ENCODE measurements around the gene ADGRB3. TPM values are rescaled to one million over a fixed set of nuclear protein-coding genes. Genes with fewer than 3 reads are reported as not detected.
A peak's percentile ranks its signal among the peaks of the same experiment; 100 is the strongest.

ADGRB3 gene
- total and polyA plus RNA-seq, 4 donors = 0.47 to 24.6 (median 1.9) TPM

DNA sequence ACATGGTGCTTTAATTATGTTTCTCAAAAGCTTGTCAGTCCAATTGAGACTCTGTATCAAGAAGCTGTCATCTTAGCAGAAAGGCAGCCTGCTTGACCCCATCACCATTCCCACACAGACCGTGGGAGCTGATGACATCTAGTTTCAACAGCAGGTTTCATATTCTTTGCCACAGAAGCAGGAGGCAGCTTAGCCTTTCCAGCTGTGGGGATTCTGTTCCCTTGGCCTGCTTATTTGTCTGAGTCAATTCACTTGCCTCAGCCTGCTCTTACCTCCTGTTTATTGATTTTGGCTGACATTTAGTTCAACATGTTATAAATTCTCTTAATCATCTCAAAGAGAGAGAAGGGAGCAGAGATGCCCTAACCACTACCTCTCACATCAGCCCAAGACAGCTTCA, 527.7 kb downstream of the ADGRB3 start:
- TF ChIP-seq, protein P1, sequence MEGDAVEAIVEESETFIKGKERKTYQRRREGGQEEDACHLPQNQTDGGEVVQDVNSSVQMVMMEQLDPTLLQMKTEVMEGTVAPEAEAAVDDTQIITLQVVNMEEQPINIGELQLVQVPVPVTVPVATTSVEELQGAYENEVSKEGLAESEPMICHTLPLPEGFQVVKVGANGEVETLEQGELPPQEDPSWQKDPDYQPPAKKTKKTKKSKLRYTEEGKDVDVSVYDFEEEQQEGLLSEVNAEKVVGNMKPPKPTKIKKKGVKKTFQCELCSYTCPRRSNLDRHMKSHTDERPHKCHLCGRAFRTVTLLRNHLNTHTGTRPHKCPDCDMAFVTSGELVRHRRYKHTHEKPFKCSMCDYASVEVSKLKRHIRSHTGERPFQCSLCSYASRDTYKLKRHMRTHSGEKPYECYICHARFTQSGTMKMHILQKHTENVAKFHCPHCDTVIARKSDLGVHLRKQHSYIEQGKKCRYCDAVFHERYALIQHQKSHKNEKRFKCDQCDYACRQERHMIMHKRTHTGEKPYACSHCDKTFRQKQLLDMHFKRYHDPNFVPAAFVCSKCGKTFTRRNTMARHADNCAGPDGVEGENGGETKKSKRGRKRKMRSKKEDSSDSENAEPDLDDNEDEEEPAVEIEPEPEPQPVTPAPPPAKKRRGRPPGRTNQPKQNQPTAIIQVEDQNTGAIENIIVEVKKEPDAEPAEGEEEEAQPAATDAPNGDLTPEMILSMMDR (IDR thresholded peaks at IDR 0.05; ENCODE audit: control extremely low read depth, extremely low read depth) = no peak
- no peak overlapping the region for H3K4me3 ChIP-seq
- H3K9me3 ChIP-seq (ENCODE audit: control insufficient read depth in 4 of 4, insufficient read depth in 3 of 4, low read length in 3 of 4) = no peaks in the 10 kb centered on the region
- no peak overlapping the region for H3K27ac ChIP-seq (ENCODE audit: low read depth in 1 of 2, low read length in 1 of 2)
- no peaks in the 10 kb centered on the region for H3K36me3 ChIP-seq (ENCODE audit: control insufficient read depth in 4 of 4, insufficient read depth in 4 of 4, low read length in 4 of 4)
- no peak for ATAC-seq (ENCODE audit: insufficient read depth, low FRiP score)
- peak in 1 of 3 donors; percentile 20 for DNase-seq
- peaks cover 0 to 5% (median 0%) of the 10 kb centered on the region in 5 donors for H3K4me1 ChIP-seq (ENCODE audit: control insufficient read depth in 5 of 5, insufficient read depth in 5 of 5, low read length in 5 of 5)
- H3K9ac ChIP-seq (ENCODE audit: insufficient read depth in 1 of 2, low read length in 2 of 2) = no peak overlapping the region
- H3K27me3 ChIP-seq (ENCODE audit: control insufficient read depth in 3 of 3, insufficient read depth in 3 of 3, low read length in 2 of 3) = no peaks in the 10 kb centered on the region
- WGBS, 2 donors = 42 to 46% methylated on average over 1 of the region's 1 CpG

DNA sequence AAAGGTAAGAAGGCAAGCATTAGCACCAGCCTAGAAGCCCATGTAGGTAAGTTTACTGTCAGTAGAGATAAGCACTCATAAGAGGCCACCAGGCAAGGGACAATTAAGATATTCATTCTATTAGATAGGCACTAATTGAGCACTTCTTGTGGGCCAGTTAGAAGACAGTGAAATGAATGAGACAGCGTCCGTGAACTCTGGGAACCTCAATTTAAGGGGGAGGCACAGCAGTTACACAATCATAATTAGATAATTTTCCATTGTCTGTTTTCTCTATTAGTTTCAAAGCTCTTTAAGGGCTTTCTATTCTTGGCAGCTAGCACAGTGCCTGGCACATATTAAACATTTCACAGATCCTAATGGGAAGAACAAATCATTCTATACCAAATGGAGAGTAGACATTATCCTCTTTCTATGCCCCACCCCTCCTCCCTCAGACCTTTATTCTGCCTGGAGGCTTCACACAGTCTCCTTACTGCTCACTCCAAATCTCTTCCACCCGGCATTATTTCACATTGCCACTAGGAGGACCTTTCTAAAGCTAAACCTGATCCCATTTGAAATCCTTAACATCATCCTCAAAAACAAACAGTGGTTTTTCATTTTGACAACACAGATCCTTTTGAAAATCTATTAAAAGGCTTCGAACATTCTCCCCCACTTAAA, 529.6 kb downstream of the ADGRB3 start:
- H3K27ac ChIP-seq (ENCODE audit: low read depth in 1 of 2, low read length in 1 of 2) = no peak overlapping the region
- H3K4me1 ChIP-seq (ENCODE audit: control insufficient read depth in 5 of 5, insufficient read depth in 5 of 5, low read length in 5 of 5) = peaks cover 0 to 5% (median 0%) of the 10 kb centered on the region in 5 donors
- no peaks in the 10 kb centered on the region for H3K9me3 ChIP-seq (ENCODE audit: control insufficient read depth in 4 of 4, insufficient read depth in 3 of 4, low read length in 3 of 4)
- H3K36me3 ChIP-seq (ENCODE audit: control insufficient read depth in 4 of 4, insufficient read depth in 4 of 4, low read length in 4 of 4) = no peaks in the 10 kb centered on the region
- no peak for ATAC-seq (ENCODE audit: insufficient read depth, low FRiP score)
- no peaks in the 10 kb centered on the region for H3K27me3 ChIP-seq (ENCODE audit: control insufficient read depth in 3 of 3, insufficient read depth in 3 of 3, low read length in 2 of 3)
- DNase-seq = peak in 2 of 3 donors; percentile 46 to 55
- no peak overlapping the region for H3K9ac ChIP-seq (ENCODE audit: insufficient read depth in 1 of 2, low read length in 2 of 2)
- WGBS, 2 donors = 66 to 80% methylated on average over 4 of the region's 4 CpGs
- TF ChIP-seq, protein P1 (IDR thresholded peaks at IDR 0.05; ENCODE audit: control extremely low read depth, extremely low read depth) = no peak
- H3K4me3 ChIP-seq = no peak overlapping the region

DNA sequence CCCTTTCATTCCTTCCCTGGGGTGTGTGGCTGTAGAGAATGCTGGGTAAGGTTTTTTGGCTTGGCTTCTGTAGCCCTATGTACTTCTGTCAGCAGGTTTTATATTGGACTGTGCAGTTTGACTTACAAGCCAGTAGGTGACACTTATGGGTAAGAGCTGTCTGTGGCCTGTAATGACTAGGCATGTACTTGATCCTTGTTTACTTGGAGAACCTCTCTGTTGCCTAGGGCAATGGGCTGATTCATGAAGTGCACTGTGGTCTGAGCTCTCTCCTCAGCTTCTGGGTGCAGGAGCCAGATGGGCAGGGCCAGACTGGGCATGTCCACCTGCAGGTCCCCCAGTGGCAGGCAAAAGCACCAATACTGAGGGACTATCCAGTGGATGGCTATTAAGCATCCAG, 544.6 kb downstream of the ADGRB3 start:
- H3K27ac ChIP-seq (ENCODE audit: low read depth in 1 of 2, low read length in 1 of 2) = no peak overlapping the region
- no peak overlapping the region for H3K4me3 ChIP-seq
- no peaks in the 10 kb centered on the region for H3K4me1 ChIP-seq (ENCODE audit: control insufficient read depth in 5 of 5, insufficient read depth in 5 of 5, low read length in 5 of 5)
- ATAC-seq (ENCODE audit: insufficient read depth, low FRiP score) (no peak), DNase-seq (no peak)
- TF ChIP-seq, protein P1 (IDR thresholded peaks at IDR 0.05; ENCODE audit: control extremely low read depth, extremely low read depth) = no peak
- no peaks in the 10 kb centered on the region for H3K27me3 ChIP-seq (ENCODE audit: control insufficient read depth in 3 of 3, insufficient read depth in 3 of 3, low read length in 2 of 3)
- H3K36me3 ChIP-seq (ENCODE audit: control insufficient read depth in 4 of 4, insufficient read depth in 4 of 4, low read length in 4 of 4) = no peaks in the 10 kb centered on the region
- H3K9me3 ChIP-seq (ENCODE audit: control insufficient read depth in 4 of 4, insufficient read depth in 3 of 4, low read length in 3 of 4) = peaks cover 0 to 2% (median 0%) of the 10 kb centered on the region in 4 donors
- H3K9ac ChIP-seq (ENCODE audit: insufficient read depth in 1 of 2, low read length in 2 of 2) = no peak overlapping the region
